ENCODE results near the gene OASL.
"Not testable (repeated sequence)": the region's sequence is repeated elsewhere in the genome, so short reads cannot be mapped to it uniquely, and the experiment has no call there.

OASL gene

GRCh38 chr12:121038861-121039668 is at the start of gene OASL:
OASL (minus strand) TSS chr12:121039246; CDS start chr12:121038971, 275 bp downstream.
- H3K27me3 Mint-ChIP-seq, result peaks cover 21% of the 10 kb centered on the region
- no peaks in the 10 kb centered on the region for H3K9me3 Mint-ChIP-seq
- ATAC-seq (peak; percentile 68), DNase-seq (peak; percentile 54 to 61)
- H3K4me1 Mint-ChIP-seq, result peaks cover 62% of the 10 kb centered on the region
- peak within 1 kb of the TSS; percentile 91 to 92 for H3K4me3 Mint-ChIP-seq
- H3K27ac Mint-ChIP-seq, result peak within 1 kb of the TSS; percentile 91

GRCh38 chr12:121088195-121088585 is 49.1 kb upstream of the OASL start:
- Mint-ChIP-seq H3K27ac (peak overlapping the region; percentile 48 to 92), H3K27me3 (no peaks in the 10 kb centered on the region), H3K9me3 (no peaks in the 10 kb centered on the region), H3K4me3 (no peak overlapping the region), H3K4me1 (peaks cover 34% of the 10 kb centered on the region)
- DNase-seq, result no peak
- no peak for ATAC-seq

- peaks cover 29% of the 10 kb centered on the region for H3K4me1 Mint-ChIP-seq
- no peaks in the 10 kb centered on the region for H3K9me3 Mint-ChIP-seq
- DNase-seq (no peak), ATAC-seq (no peak)
- H3K4me3 Mint-ChIP-seq, result peak overlapping the region in 1 of 2 donors; percentile 13
- no peaks in the 10 kb centered on the region for H3K27me3 Mint-ChIP-seq
- peak overlapping the region; percentile 61 to 92 for H3K27ac Mint-ChIP-seq
These were observed 48.6 kb upstream of the OASL start for GRCh38 chr12:121087467-121088194.

- Mint-ChIP-seq H3K27me3 (no peaks in the 10 kb centered on the region), H3K4me3 (no peak overlapping the region), H3K27ac (peak overlapping the region in 1 of 2 donors; percentile 48), H3K4me1 (peaks cover 21% of the 10 kb centered on the region), H3K9me3 (no peaks in the 10 kb centered on the region)
- ATAC-seq, result no peak
- DNase-seq, result no peak
These were observed 47.8 kb upstream of the OASL start for GRCh38 chr12:121086781-121087295.

GRCh38 chr12:121085506-121086353 is 46.7 kb upstream of the OASL start:
- Mint-ChIP-seq H3K4me3 (no peak overlapping the region), H3K27ac (no peak overlapping the region), H3K27me3 (no peaks in the 10 kb centered on the region), H3K4me1 (peaks cover 15% of the 10 kb centered on the region), H3K9me3 (no peaks in the 10 kb centered on the region)
- no peak for DNase-seq
- ATAC-seq, result no peak

GRCh38 chr12:121085069-121085468 is 46.0 kb upstream of the OASL start:
- ATAC-seq, result no peak
- no peak for DNase-seq
- H3K27ac Mint-ChIP-seq, result no peak overlapping the region
- no peak overlapping the region for H3K4me3 Mint-ChIP-seq
- no peaks in the 10 kb centered on the region for H3K27me3 Mint-ChIP-seq
- H3K9me3 Mint-ChIP-seq, result no peaks in the 10 kb centered on the region
- peaks cover 14% of the 10 kb centered on the region for H3K4me1 Mint-ChIP-seq

GRCh38 chr12:121084229-121084628 is 45.2 kb upstream of the OASL start:
- DNase-seq (no peak), ATAC-seq (no peak)
- Mint-ChIP-seq H3K4me1 (peaks cover 14% of the 10 kb centered on the region), H3K9me3 (no peaks in the 10 kb centered on the region), H3K27ac (no peak overlapping the region), H3K27me3 (no peaks in the 10 kb centered on the region), H3K4me3 (no peak overlapping the region)

GRCh38 chr12:121080909-121081308 is 41.9 kb upstream of the OASL start:
- no peak overlapping the region for H3K27ac Mint-ChIP-seq

GRCh38 chr12:121079736-121080272 is 40.8 kb upstream of the OASL start:
- no peaks in the 10 kb centered on the region for H3K4me1 Mint-ChIP-seq
- no peak overlapping the region for H3K4me3 Mint-ChIP-seq
- H3K27me3 Mint-ChIP-seq, result no peaks in the 10 kb centered on the region
- H3K9me3 Mint-ChIP-seq, result peaks cover 0 to 8% of the 10 kb centered on the region in 2 donors
- peak overlapping the region in 1 of 2 donors; percentile 19 for H3K27ac Mint-ChIP-seq
- no peak for ATAC-seq
- DNase-seq, result no peak

More at GRCh38 chr12:121080909-121081308, 41.9 kb upstream of the OASL start:
- Mint-ChIP-seq H3K4me3 (no peak overlapping the region), H3K4me1 (no peaks in the 10 kb centered on the region), H3K27me3 (no peaks in the 10 kb centered on the region), H3K9me3 (no peaks in the 10 kb centered on the region)
- no peak for DNase-seq
- no peak for ATAC-seq

GRCh38 chr12:121077440-121077839 is 38.4 kb upstream of the OASL start:
- not testable (repeated sequence) for H3K4me1 Mint-ChIP-seq, DNase-seq, ATAC-seq, H3K4me3 Mint-ChIP-seq, H3K27me3 Mint-ChIP-seq, H3K27ac Mint-ChIP-seq
- H3K9me3 Mint-ChIP-seq, result peaks cover 12 to 26% of the 10 kb centered on the region in 2 donors

- not testable (repeated sequence) for H3K27me3 Mint-ChIP-seq, ATAC-seq, DNase-seq, H3K4me3 Mint-ChIP-seq, H3K27ac Mint-ChIP-seq, H3K4me1 Mint-ChIP-seq
- peaks cover 12 to 26% of the 10 kb centered on the region in 2 donors for H3K9me3 Mint-ChIP-seq
These were observed 36.9 kb upstream of the OASL start for GRCh38 chr12:121075911-121076310.

GRCh38 chr12:121072147-121072546 is 33.1 kb upstream of the OASL start:
- H3K27me3 Mint-ChIP-seq, result no peaks in the 10 kb centered on the region
- ATAC-seq (no peak), DNase-seq (no peak)
- H3K27ac Mint-ChIP-seq, result no peak overlapping the region
- peaks cover 12 to 26% of the 10 kb centered on the region in 2 donors for H3K9me3 Mint-ChIP-seq
- no peaks in the 10 kb centered on the region for H3K4me1 Mint-ChIP-seq
- H3K4me3 Mint-ChIP-seq, result no peak overlapping the region

- H3K27ac Mint-ChIP-seq, result no peak overlapping the region
- ATAC-seq, result no peak
- H3K27me3 Mint-ChIP-seq, result no peaks in the 10 kb centered on the region
- peaks cover 12 to 15% of the 10 kb centered on the region in 2 donors for H3K9me3 Mint-ChIP-seq
- no peak overlapping the region for H3K4me3 Mint-ChIP-seq
- H3K4me1 Mint-ChIP-seq, result peaks cover 14% of the 10 kb centered on the region
- DNase-seq, result no peak
These were observed 30.2 kb upstream of the OASL start for GRCh38 chr12:121069206-121069605.

- H3K4me3 Mint-ChIP-seq, result peak overlapping the region; percentile 2 to 57
- H3K27ac Mint-ChIP-seq, result peak overlapping the region in 1 of 2 donors; percentile 92
- H3K27me3 Mint-ChIP-seq, result no peaks in the 10 kb centered on the region
These were observed 26.3 kb upstream of the OASL start for GRCh38 chr12:121065345-121065744.

GRCh38 chr12:121064586-121064985 is 25.5 kb upstream of the OASL start:
- not testable (repeated sequence) for H3K4me3 Mint-ChIP-seq, ATAC-seq, H3K27me3 Mint-ChIP-seq, DNase-seq, H3K9me3 Mint-ChIP-seq, H3K27ac Mint-ChIP-seq
- peaks cover 26% of the 10 kb centered on the region for H3K4me1 Mint-ChIP-seq

More at GRCh38 chr12:121065345-121065744, 26.3 kb upstream of the OASL start:
- DNase-seq (no peak), ATAC-seq (no peak)
- H3K9me3 Mint-ChIP-seq, result no peaks in the 10 kb centered on the region
- peaks cover 18% of the 10 kb centered on the region for H3K4me1 Mint-ChIP-seq

Data from stimulated activated naive CD8-positive, alpha-beta T cell treated with anti-CD3 and anti-CD28 coated beads, Interleukin-15, amount 100 ng/mL, for 72 hours (primary cell).